GM18505 (cell line): ENCODE measurements around the gene KLK3.

Experiments
- ATAC-seq: cut with Tn5 transposase; IDR thresholded peaks from one replicate; pipeline ENCODE4 v1.9.1; 2021; ENCODE audit not compliant: unreplicated experiment
- POLR2A ChIP-seq: IDR thresholded peaks from 4 replicates; pipeline ENCODE4 v1.6.1; 2011; ENCODE audit warnings: borderline replicate concordance; ENCODE audit not compliant: insufficient read depth, insufficient read length; ENCODE audit errors: extremely low read depth

The KLK3 gene

DNA sequence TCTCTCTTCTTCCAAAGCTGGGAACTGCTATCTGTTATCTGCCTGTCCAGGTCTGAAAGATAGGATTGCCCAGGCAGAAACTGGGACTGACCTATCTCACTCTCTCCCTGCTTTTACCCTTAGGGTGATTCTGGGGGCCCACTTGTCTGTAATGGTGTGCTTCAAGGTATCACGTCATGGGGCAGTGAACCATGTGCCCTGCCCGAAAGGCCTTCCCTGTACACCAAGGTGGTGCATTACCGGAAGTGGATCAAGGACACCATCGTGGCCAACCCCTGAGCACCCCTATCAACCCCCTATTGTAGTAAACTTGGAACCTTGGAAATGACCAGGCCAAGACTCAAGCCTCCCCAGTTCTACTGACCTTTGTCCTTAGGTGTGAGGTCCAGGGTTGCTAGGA is 5.1 kb downstream of the KLK3 start:
- TF ChIP-seq POLR2A, result no peak
- no peak for ATAC-seq

DNA sequence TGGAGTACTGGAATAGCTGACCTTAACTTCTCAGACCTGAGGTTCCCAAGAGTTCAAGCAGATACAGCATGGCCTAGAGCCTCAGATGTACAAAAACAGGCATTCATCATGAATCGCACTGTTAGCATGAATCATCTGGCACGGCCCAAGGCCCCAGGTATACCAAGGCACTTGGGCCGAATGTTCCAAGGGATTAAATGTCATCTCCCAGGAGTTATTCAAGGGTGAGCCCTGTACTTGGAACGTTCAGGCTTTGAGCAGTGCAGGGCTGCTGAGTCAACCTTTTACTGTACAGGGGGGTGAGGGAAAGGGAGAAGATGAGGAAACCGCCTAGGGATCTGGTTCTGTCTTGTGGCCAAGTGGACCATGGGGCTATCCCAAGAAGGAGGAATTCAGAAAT is 6.3 kb downstream of the KLK3 start:
- no peak for TF ChIP-seq POLR2A
- ATAC-seq, result no peak

DNA sequence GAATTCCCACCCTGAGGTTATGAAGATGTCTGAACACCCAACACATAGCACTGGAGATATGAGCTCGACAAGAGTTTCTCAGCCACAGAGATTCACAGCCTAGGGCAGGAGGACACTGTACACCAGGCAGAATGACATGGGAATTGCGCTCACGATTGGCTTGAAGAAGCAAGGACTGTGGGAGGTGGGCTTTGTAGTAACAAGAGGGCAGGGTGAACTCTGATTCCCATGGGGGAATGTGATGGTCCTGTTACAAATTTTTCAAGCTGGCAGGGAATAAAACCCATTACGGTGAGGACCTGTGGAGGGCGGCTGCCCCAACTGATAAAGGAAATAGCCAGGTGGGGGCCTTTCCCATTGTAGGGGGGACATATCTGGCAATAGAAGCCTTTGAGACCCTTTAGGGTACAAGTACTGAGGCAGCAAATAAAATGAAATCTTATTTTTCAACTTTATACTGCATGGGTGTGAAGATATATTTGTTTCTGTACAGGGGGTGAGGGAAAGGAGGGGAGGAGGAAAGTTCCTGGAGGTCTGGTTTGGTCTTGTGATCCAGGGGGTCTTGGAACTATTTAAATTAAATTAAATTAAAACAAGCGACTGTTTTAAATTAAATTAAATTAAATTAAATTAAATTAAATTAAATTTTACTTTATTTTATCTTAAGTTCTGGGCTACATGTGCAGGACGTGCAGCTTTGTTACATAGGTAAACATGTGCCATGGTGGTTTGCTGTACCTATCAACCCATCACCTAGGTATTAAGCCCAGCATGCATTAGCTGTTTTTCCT is 7.0 kb downstream of the KLK3 start:
- ATAC-seq, result no peak
- TF ChIP-seq POLR2A, result no peak

DNA sequence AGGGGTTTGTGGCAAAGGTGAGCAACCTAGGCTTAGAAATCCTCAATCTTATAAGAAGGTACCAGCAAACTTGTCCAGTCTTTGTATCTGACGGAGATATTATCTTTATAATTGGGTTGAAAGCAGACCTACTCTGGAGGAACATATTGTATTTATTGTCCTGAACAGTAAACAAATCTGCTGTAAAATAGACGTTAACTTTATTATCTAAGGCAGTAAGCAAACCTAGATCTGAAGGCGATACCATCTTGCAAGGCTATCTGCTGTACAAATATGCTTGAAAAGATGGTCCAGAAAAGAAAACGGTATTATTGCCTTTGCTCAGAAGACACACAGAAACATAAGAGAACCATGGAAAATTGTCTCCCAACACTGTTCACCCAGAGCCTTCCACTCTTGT is 14.8 kb downstream of the KLK3 start:
- no peak for TF ChIP-seq POLR2A

DNA sequence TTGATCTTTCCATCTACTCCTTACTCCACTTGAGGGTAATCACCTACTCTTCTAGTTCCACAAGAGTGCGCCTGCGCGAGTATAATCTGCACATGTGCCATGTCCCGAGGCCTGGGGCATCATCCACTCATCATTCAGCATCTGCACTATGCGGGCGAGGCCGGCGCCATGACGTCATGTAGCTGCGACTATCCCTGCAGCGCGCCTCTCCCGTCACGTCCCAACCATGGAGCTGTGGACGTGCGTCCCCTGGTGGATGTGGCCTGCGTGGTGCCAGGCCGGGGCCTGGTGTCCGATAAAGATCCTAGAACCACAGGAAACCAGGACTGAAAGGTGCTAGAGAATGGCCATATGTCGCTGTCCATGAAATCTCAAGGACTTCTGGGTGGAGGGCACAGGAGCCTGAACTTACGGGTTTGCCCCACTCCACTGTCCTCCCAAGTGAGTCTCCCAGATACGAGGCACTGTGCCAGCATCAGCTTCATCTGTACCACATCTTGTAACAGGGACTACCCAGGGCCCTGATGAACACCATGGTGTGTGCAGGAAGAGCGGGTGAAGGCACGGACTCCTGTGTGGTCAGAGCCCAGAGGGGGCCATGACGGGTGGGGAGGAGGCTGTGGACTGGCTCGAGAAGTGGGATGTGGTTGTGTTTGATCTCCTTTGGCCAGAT is 15.8 kb downstream of the KLK3 start:
- no peak for TF ChIP-seq POLR2A
- ATAC-seq, result no peak

More for the DNA sequence above, 14.8 kb downstream of the KLK3 start:
- ATAC-seq, result no peak

DNA sequence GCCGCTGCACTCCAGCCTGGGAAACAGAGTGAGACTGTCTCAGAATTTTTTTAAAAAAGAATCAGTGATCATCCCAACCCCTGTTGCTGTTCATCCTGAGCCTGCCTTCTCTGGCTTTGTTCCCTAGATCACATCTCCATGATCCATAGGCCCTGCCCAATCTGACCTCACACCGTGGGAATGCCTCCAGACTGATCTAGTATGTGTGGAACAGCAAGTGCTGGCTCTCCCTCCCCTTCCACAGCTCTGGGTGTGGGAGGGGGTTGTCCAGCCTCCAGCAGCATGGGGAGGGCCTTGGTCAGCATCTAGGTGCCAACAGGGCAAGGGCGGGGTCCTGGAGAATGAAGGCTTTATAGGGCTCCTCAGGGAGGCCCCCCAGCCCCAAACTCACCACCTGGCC is 18.3 kb downstream of the KLK3 start, which contains the start of gene KLK2:
TSS of gene KLK2 (plus strand) at position 384 of the 400 bp plus-strand sequence. CDS start 35 bp downstream, outside the sequence.
- no peak for TF ChIP-seq POLR2A
- ATAC-seq, result no peak

DNA sequence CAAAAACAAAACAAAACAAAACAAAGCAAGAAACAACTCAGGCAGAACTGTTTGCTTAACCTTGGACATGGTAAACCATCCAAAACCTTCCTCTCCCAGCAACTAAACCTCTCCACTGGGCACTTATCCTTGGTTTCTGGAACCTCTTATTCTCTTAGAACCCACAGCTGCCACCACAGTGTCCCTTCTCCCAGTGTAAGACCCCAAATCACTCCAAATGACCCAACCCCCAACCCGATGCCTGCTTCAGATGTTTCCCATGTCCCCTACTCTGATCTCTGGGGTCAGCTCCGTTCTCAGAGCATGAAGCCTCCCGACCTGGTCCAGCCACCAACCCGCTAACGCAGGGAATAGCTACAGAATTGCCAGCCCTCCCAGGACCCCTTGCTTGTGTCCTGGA is 19.5 kb downstream of the KLK3 start:
- no peak for ATAC-seq
- no peak for TF ChIP-seq POLR2A

DNA sequence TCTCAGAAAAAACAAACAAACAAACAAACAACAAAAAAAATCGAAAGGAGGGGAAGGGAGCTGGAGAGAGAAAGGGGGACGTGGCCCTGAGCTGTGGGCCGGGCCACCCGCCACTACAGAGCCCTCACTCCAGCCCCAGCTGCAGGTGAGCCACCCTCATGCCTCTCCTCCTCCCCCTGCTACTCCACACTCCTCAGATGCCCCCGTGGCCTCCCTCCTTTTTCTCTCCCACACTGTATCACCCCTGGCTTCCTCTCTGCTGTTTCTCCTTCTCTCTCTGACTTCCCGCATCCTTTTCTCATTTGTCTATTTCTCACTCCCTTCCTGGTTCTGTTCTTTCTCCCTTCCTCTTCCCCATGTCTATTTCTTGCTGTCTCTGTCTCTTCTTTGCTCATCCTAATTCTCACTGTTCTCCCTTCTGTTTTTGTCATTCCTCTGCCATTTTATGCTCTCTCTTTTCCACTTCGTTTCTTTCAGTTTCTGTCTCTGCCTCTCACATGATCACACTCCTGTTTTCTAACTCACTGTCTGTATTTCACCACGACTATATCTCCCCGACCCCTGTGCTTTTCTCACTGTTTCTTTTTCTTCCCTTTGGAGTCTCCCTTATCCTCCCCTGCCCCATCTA is 21.2 kb downstream of the KLK3 start:
- TF ChIP-seq POLR2A, result no peak
- no peak for ATAC-seq

DNA sequence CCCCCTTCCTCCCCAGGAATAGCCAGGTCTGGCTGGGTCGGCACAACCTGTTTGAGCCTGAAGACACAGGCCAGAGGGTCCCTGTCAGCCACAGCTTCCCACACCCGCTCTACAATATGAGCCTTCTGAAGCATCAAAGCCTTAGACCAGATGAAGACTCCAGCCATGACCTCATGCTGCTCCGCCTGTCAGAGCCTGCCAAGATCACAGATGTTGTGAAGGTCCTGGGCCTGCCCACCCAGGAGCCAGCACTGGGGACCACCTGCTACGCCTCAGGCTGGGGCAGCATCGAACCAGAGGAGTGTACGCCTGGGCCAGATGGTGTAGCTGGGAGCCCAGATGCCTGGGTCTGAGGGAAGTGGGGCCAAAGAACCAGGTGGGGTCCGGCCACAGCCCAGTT is 21.7 kb downstream of the KLK3 start:
- ATAC-seq, result no peak
- no peak for TF ChIP-seq POLR2A

DNA sequence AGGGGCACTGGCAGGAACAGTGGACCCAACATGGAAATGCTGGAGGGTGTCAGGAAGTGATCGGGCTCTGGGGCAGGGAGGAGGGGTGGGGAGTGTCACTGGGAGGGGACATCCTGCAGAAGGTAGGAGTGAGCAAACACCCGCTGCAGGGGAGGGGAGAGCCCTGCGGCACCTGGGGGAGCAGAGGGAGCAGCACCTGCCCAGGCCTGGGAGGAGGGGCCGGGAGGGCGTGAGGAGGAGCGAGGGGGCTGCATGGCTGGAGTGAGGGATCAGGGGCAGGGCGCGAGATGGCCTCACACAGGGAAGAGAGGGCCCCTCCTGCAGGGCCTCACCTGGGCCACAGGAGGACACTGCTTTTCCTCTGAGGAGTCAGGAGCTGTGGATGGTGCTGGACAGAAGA is 22.6 kb downstream of the KLK3 start:
- ATAC-seq, result no peak
- TF ChIP-seq POLR2A, result no peak

DNA sequence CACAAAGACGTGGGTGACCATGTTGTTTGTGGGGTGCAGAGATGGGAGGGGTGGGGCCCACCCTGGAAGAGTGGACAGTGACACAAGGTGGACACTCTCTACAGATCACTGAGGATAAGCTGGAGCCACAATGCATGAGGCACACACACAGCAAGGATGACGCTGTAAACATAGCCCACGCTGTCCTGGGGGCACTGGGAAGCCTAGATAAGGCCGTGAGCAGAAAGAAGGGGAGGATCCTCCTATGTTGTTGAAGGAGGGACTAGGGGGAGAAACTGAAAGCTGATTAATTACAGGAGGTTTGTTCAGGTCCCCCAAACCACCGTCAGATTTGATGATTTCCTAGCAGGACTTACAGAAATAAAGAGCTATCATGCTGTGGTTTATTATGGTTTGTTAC is 24.1 kb downstream of the KLK3 start:
- TF ChIP-seq POLR2A, result no peak
- no peak for ATAC-seq

DNA sequence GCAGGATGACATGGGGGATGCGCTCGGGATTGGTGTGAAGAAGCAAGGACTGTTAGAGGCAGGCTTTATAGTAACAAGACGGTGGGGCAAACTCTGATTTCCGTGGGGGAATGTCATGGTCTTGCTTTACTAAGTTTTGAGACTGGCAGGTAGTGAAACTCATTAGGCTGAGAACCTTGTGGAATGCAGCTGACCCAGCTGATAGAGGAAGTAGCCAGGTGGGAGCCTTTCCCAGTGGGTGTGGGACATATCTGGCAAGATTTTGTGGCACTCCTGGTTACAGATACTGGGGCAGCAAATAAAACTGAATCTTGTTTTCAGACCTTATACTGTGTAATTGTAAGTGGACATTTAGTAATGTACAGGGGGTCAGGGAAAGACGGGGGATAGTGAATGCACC is 25.5 kb downstream of the KLK3 start:
- no peak for ATAC-seq
- TF ChIP-seq POLR2A, result no peak

DNA sequence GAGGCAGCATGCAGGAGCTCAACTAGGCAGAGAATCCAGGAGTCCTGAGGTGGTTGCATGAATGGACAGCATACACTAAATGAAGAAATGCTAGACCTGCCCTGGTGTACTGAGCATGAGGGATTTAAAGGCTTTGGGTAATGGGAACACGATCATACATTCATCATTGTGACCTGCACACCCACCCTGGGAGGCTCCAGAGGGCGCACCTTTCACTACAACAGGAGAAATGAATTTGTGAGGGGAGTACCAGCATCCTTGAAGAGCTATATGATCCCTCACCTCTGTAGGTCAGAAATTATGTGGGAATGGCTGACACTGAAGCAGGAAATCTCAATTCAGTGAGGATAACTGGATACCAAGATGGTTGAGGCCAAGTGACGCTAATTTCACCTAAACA is 27.5 kb downstream of the KLK3 start:
- no peak for TF ChIP-seq POLR2A

DNA sequence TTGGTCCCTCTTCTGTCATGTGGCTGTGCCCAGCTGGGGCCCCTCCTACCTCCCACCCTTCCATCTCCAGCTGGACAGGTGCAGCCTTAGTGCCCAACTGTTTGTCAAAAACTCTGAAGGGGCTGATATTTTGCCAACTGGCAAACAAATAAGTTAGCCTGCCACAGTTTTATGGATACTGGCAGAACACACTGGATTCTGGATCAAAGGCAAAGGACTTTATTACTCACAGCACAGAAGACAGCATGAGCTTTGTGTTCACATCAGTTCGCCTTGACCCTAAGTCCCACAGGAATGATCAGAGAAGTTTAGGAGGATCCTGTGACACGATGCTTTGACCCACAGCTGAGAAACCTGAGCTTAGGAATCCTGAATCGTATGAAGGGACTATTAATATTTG is 34.9 kb downstream of the KLK3 start:
- TF ChIP-seq POLR2A, result no peak
- ATAC-seq, result no peak

More for the DNA sequence above, 27.5 kb downstream of the KLK3 start:
- no peak for ATAC-seq

DNA sequence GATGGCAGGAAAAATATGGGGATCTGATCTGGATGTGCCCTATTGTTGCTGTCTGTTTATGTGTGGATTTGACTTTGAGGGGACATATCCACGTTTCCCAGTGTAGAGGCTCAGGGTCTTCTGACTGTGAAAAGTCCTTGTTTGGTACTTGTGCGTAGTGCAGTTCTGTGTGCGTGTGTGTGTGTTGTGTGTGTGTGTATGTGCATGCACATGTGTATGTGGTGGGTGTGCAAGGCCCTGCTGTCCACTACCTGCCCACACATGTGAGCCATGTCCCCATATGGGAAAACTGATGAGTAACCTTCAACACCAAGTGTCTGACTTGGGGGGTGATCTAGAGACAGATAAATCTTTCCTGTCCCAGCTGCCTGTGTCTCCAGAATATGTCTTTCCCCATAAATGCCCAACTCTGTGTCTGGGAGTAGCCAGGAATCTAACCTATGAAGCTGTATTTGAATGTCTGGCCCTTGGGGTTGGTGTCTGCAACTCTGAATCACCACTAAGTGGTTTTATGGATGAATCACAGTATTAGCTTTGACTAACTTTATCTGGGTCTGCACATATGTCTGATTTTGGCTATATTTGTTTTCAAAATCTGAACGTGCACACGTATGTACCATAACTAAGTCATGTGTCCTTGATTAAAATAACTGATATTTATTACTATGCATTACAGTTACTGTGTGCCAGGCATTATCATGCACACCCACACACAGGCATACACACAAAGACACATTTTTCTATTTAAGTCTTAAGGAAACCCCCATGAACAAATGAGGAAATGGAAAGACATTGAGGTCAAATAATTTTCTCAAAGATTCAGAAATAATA is 35.9 kb downstream of the KLK3 start:
- TF ChIP-seq POLR2A, result no peak
- no peak for ATAC-seq
